Fibroblast of mammary gland (primary cell): ENCODE data around the gene ZBTB46.

Experiments used
- DNase-seq: peaks from one replicate; pipeline ENCODE4 v3.0.0-alpha.2; 2010; ENCODE audit warnings: low read depth
- H3K4me3 ChIP-seq: 2 replicates; pipeline ENCODE4 v1.5.1; 2011; ENCODE audit warnings: low read depth, mild to moderate bottlenecking, low read length, moderate library complexity; ENCODE audit not compliant: control insufficient read depth
- TF ChIP-seq, protein P1 (sequence below): conservative IDR thresholded peaks from 2 replicates; pipeline ENCODE4 v1.5.1; 2011; ENCODE audit warnings: low read depth, low read length, inconsistent platforms; ENCODE audit not compliant: control insufficient read depth, insufficient read depth

ZBTB46 gene

GRCh38 chr20:63694584-63695423 is 136.3 kb downstream of the ZBTB46 start:
- no peak overlapping the region for H3K4me3 ChIP-seq
- no peak for DNase-seq
- TF ChIP-seq, protein P1, sequence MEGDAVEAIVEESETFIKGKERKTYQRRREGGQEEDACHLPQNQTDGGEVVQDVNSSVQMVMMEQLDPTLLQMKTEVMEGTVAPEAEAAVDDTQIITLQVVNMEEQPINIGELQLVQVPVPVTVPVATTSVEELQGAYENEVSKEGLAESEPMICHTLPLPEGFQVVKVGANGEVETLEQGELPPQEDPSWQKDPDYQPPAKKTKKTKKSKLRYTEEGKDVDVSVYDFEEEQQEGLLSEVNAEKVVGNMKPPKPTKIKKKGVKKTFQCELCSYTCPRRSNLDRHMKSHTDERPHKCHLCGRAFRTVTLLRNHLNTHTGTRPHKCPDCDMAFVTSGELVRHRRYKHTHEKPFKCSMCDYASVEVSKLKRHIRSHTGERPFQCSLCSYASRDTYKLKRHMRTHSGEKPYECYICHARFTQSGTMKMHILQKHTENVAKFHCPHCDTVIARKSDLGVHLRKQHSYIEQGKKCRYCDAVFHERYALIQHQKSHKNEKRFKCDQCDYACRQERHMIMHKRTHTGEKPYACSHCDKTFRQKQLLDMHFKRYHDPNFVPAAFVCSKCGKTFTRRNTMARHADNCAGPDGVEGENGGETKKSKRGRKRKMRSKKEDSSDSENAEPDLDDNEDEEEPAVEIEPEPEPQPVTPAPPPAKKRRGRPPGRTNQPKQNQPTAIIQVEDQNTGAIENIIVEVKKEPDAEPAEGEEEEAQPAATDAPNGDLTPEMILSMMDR: no peak

DNA sequence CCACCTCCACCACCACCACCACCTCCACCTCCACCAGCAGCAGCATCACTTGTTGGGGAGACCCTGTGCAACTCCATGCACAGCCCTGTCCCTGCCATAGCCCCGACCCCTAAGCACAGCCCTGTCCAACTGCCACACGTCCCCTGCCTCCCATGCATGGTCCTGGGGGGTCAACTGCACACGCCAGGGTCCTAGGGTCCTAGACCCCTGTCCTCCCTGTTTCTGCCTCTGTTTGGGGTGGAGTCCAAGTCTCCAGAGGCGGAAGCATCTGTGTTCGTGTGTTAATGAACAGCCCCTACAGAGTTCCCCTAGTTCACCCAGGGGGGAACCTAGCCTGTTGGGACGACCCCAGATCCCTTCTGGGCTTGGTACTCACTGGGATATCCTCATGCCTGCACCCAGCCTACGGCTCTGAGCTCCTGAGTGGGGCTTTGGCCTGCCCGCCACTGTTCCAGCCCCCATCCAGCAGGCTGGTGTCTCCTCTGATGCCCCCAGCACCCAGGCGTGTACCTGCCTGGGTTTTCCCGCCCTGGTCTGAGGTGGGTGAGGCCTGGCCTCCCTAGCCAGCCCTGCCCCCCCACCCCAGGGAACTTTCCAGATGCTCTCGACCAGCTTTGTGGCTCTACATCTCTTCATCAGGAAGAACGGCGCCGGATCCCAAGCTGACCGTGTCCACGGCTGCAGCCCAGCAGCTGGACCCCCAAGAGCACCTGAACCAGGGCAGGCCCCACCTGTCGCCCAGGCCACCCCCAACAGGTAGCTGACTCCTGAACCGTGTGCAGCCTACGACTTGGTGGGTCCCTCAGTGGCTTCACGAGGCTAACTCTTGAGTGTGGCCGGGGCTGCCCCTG is 137.1 kb downstream of the ZBTB46 start:
- H3K4me3 ChIP-seq: no peak overlapping the region
- TF ChIP-seq, protein P1: no peak
- DNase-seq: no peak
